ENCODE measurements around the gene EXOSC5. TPM values are rescaled to one million over a fixed set of nuclear protein-coding genes. Genes with fewer than 3 reads are reported as not detected.

Gene EXOSC5
- total and polyA plus RNA-seq, 2 of the 13 experiments (the other 11 are each of a cell fraction or from before 2014, with no cell fraction given): 24.1 to 26.5 TPM

DNA sequence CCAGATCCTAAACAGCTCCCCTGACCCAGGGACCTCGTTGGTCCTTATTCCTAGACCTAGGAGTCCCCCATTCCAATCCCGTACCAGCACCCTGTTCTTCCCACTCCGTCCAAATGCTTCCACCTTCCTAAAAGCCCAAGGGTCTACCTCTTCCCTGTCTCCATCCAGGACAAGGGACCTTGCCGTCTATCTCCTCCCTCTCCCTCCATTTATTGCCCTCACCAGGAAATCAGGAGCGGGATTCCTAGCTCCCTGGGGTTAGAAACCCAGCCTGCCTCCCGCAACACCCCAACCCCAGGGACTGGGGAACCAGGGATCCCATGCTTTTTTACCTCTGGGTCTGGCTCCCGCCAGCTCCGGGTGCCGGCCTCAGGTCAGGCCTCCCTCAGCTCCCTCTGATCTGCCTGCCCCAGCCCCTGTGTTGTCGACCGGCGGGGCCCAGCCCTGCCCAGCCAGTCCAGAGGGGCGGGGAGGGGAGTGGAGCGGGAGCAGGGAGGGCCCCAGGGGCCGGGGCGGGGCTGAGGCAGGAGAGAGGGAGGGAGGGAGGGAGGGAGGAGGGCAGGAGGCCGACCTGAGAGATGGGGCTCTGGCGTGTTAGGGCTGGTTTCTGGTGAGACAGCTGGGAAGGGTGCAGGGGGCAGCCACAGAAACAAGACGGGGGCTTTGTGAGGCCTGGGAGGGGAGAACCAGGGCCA lies 29.9 kb upstream of the EXOSC5 start, which contains the start of gene B3GNT8 (continued):
- TF ChIP-seq ZNF557 (CRISPR knock-in tag; IDR thresholded peaks at IDR 0.05) (no peak), PHF8 (CRISPR knock-in tag; IDR thresholded peaks at IDR 0.05) (peak; percentile 59), RBFOX2 (IDR thresholded peaks at IDR 0.05; ENCODE audit: low read depth, low read length) (0 out of 2 replicates have a peak, but pooled peaks have one; percentile 45), TAF15 (IDR thresholded peaks at IDR 0.05; ENCODE audit: low read depth, low read length, poor library complexity, severe bottlenecking) (no peak), DRAP1 (CRISPR knock-in tag; IDR thresholded peaks at IDR 0.05) (peak; percentile 66), ZFY (CRISPR knock-in tag; IDR thresholded peaks at IDR 0.05) (peak; percentile 57), SYNCRIP (IDR thresholded peaks at IDR 0.05; ENCODE audit: insufficient read depth, low read depth, low read length) (no peak), HDAC1 (CRISPR knock-in tag; IDR thresholded peaks at IDR 0.05) (0 out of 2 replicates have a peak, but pooled peaks have one; percentile 26), ZNF841 (CRISPR knock-in tag; IDR thresholded peaks at IDR 0.05; ENCODE audit: borderline replicate concordance) (no peak), PCBP1 (IDR thresholded peaks at IDR 0.05; ENCODE audit: borderline replicate concordance, low read depth, low read length) (no peak; the same call in 1 of the 2 replicates), GABPB1 (CRISPR knock-in tag; IDR thresholded peaks at IDR 0.05) (peak; percentile 58; the same call in 1 of the 2 replicates), ZSCAN22 (CRISPR knock-in tag; IDR thresholded peaks at IDR 0.05) (no peak), TAF1 (CRISPR knock-in tag; IDR thresholded peaks at IDR 0.05) (peak; percentile 68), PAXIP1 (CRISPR knock-in tag; conservative IDR thresholded peaks at IDR 0.05) (peak; percentile 48), KLF16 (CRISPR knock-in tag; IDR thresholded peaks at IDR 0.05) (0 out of 4 replicates have a peak, but pooled peaks of 1 of the 2 experiments have one; percentile 29), GABPA (IDR thresholded peaks at IDR 0.05; ENCODE audit: low read depth, low read length) (no peak), GABPA (CRISPR knock-in tag; IDR thresholded peaks at IDR 0.05; ENCODE audit: low read depth) (no peak), ELF3 (CRISPR knock-in tag; IDR thresholded peaks at IDR 0.05) (0 out of 2 replicates have a peak, but pooled peaks have one; percentile 14), LBX2 (CRISPR knock-in tag; IDR thresholded peaks at IDR 0.05; ENCODE audit: borderline replicate concordance) (no peak), TBX2 (CRISPR knock-in tag; IDR thresholded peaks at IDR 0.05; ENCODE audit: borderline replicate concordance) (peak; percentile 49), REL (CRISPR knock-in tag; conservative IDR thresholded peaks at IDR 0.05) (no peak), PPARG (CRISPR knock-in tag; conservative IDR thresholded peaks at IDR 0.05) (0 out of 2 replicates have a peak, but pooled peaks have one; percentile 44), FUBP1 (CRISPR knock-in tag; IDR thresholded peaks at IDR 0.05; ENCODE audit: borderline replicate concordance) (no peak)
- TF ChIP-seq, protein P1, sequence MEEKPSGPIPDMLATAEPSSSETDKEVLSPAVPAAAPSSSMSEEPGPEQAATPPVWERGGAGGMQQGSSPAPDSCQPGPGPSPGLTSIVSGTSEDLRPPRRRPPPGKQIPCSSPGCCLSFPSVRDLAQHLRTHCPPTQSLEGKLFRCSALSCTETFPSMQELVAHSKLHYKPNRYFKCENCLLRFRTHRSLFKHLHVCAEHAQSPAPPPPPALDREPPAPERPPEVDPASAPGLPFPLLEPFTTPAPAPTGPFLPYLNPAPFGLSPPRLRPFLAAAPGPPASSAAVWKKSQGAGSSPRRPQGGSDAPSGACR (CRISPR knock-in tag; IDR thresholded peaks at IDR 0.05): no peak
